C1 segment of cervical spinal cord (tissue), 14 donors: ENCODE results near the gene CHD3.

ENCODE experiments used
- DNase-seq, 14 donors: peaks; one replicate each; lab custom pipeline; 2025; lab: John Stamatoyannopoulos, UW

Gene CHD3

DNA sequence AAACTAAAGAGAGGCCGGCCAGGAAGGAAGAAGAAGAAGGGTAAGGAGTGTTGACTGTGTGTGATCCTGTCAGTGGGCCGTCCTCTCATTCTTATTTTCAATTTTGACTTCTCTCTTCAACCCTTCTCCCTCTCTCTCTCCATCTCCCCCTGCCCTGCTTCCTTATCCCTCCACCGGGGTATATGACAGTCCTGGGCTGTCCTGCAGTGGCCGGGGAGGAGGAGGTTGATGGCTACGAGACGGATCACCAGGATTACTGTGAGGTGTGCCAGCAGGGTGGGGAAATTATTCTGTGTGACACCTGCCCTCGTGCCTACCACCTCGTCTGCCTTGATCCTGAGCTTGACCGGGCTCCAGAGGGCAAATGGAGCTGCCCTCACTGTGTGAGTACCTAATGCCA is 5.6 kb downstream of the CHD3 start:
- DNase-seq = no peak

DNA sequence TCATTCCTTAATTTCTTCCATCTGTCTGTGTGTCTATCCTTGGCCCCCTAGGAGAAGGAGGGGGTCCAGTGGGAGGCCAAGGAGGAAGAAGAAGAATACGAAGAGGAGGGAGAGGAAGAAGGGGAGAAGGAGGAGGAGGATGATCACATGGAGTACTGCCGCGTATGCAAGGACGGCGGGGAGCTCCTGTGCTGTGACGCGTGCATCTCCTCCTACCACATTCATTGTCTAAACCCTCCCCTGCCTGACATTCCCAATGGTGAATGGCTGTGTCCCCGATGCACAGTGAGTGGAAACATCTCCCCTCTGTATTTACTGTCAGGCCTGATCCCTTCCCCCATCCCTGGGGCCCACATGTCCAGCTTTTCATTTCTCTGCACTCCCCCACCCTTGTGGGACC is 6.3 kb downstream of the CHD3 start:
- DNase-seq = no peak

DNA sequence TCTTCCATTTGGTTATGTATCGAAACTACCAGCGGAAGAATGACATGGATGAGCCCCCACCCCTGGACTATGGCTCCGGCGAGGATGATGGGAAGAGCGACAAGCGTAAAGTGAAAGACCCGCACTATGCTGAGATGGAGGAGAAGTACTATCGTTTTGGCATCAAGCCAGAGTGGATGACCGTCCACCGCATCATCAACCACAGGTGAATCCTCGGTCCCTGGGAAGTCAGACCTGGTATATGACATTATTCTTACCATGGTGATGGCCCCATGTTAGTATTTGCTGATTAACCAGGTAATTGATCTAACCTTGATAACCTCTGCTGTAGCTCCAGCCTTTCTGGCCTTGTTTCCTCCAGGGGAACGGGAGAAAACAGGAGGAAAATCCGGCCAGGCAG is 8.5 kb downstream of the CHD3 start:
- DNase-seq = no peak

DNA sequence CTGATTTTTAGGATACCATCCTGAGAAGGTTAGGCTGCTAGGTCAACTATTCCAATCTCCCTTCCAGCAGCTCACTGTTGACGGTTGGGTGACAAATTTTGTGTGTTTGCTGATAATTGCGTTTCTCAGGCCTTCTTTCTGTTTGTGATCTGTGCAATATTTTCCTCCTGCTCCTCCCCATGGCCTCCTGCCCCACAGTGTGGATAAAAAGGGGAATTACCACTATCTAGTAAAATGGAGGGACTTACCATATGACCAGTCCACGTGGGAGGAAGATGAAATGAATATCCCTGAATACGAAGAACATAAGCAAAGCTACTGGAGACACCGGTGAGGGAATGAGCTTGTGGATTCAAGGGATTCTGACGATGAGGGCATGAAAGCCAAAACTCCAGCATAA is 9.2 kb downstream of the CHD3 start:
- DNase-seq = peak in 2 of 14 donors; percentile 13 to 24

DNA sequence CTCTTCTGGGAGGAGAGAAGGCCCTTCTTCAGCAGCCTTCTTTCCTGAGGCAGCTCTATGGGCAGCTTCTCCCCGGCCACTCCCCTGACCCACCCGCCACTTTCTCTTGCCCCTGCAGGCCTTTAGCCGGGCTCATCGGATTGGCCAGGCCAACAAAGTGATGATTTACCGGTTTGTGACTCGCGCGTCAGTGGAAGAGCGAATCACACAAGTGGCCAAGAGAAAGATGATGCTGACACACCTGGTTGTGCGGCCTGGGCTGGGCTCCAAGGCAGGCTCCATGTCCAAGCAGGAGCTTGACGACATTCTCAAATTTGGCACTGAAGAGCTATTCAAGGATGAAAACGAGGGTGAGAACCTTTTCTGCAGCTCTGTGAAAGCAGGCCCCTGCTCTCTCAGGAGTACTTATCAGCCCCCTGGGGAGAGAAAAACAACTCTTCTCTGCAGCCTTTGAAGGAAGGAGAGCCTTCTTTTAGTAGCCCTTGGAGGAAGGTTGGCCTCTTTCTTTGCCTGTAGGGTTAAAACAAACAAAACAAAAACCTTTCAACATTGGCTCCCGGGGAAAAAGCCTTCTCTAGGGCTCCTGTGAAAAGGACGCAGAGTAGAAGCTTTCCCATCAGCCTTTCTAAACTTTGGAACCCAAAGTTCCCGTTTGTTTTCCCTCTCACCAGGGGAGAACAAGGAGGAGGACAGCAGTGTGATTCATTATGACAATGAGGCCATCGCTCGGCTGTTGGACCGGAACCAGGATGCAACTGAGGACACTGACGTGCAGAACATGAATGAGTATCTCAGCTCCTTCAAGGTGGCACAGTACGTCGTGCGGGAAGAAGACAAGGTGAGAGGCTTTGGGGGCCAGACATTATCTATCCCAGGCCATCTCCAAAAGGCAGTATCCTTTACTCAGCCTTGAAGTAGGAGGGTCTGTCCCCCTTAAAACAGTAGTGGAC is 14.8 kb downstream of the CHD3 start:
- no peak for DNase-seq

DNA sequence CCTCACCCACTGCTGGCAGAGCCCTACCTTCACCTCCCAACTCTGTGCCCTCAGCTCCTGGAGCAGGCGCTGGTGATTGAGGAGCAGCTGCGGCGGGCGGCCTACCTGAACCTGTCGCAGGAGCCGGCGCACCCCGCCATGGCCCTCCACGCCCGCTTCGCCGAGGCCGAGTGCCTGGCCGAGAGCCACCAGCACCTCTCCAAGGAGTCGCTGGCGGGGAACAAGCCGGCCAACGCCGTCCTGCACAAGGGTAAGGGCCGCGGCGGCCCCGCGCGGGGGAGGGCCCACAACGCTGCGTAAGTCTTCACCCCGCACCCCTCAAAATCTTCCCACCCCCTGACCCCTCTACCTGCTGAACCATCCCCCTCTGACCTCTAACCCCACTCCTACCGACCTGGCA is 20.5 kb downstream of the CHD3 start:
- DNase-seq = no peak

DNA sequence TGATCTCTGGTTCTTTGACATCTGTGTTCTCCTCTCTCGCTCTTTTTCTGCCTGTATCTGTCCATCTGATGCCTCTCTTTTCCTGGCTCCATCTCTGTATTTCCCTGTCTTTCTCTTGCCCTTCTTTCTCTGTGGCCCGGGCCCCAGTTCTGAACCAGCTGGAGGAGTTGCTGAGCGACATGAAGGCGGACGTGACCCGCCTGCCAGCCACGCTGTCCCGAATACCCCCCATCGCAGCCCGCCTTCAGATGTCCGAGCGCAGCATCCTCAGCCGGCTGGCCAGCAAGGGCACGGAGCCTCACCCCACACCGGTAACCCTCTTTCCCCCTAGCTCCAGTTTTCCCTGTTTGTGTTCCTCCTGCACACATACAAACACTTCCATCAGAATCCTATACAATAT is 21.7 kb downstream of the CHD3 start:
- no peak for DNase-seq

DNA sequence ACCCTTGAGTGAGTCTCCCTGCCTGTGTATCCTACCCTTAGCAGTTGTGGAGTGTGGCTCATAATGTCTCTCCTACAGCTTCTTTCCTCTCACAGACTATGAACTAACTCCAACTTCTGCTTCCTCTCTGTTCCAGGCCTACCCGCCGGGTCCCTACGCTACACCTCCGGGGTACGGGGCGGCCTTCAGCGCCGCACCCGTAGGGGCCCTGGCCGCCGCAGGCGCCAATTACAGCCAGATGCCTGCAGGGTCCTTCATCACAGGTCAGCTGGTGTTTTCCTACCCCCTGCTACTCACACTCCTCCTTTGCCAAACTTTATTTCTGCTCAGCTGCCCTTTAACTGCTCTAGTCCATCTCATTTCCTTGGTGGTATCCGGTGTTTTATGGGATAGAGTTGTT is 22.1 kb downstream of the CHD3 start:
- no peak for DNase-seq

DNA sequence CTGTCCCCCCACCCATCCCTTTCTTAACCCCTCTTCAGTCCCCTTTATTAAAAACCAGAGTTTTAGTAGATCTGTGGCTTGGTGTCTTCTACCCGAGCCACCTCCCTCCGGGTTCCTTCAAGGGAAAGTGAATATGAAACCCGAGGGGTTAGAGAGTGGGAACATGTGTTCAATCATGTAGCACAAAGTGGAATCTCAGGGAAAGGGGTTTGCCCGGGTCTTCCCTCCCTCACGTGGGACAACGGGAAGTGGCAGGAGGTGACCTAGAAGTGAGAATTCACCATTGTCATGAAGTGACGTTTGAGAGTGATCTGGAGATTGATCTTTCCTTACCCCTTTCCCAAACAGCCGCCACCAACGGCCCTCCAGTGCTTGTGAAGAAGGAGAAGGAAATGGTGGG is 22.5 kb downstream of the CHD3 start:
- no peak for DNase-seq

DNA sequence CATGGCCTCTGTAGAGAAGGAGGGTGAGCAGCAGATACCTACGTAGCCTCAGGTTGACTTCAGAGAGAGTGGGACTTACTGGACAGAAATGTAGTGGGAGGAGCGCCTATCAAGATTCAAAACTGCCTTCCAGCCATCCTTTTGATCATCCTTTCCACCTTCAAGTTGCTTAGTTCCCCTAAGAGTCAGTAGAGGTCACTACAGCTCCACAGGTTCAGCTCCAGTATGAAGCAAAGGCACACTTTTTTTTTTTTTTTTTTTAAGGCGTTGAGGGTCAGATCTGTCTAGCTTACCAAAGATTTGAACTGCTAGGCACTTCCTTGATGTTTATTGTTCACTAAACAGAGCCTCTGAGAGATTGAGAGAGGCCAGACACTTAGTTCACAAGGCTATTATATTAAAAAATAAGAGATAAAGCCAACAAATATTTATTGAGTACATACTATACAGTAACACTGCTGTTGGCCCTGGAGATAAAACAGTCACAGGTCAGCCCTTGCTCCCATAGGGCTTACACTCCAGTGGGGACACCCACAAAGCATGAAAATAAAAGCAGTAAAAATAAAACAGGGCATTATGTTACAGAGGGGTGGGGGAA is 24.4 kb downstream of the CHD3 start:
- DNase-seq = peak in 3 of 14 donors; percentile 5 to 9 (median 6)

DNA sequence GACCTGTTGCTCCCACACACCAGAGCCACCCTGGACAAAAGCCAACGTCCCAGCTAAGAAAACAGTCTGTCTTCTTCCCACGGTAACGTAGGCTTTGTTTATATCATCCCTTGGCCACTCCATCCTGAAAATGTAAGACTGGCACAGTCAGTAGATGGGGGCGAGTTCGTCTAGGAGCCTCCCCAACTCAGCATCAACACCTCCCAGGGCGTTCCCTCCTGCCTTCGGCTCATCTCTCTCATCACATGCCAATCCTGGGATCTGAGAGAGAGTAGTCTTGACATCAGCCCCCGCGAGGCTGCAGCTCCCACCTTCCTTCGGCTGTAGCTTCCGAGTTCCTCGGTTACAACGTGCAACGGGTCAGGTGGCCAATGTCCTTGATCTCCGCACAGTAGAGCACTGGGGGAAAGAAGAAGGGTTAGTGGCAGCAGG is 26.6 kb downstream of the CHD3 start:
- no peak for DNase-seq

DNA sequence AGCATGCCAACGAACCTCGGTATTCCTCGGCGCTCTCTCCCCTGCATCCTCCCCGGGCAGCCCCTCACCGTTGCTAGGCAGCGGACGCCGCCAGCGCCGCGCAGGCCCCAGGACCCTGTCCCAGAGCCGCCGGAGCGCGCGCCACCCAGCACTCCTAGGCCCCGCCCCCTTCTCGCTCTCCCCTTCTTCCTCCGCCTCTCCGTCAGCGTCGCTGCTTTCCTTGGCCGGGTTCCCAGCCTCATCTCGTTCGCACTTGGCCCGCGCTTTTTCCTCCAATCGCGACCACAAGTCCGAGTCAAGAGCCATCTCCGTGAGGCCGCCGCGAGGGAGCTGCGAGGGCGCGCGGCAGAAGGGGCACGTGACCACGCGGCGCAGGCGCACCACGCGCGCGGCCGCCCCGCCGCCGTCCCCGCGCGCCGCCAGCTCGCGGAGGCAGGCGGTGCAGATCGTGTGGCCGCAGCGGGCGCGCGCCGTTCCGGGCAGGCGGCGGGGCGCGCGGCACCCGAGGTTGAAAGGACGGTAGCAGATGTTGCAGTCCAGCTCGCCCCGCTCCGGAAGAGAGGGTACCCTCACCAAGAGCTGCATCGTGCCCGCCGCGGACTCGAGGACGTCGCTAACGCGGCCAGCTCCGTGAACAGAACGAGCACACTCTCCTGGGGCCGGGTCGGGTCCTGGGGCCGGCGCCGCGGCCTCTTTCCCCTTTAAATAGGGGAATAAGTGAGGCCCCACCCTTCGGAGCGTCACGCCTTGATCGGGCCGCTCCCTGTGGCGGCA is 27.2 kb downstream of the CHD3 start, which contains the start of gene RNF227:
RNF227 (minus strand) TSS at position 679 of the 774 bp plus-strand sequence; CDS start at position 585, 94 bp downstream.
- peak; percentile 36 to 87 (median 79) for DNase-seq

DNA sequence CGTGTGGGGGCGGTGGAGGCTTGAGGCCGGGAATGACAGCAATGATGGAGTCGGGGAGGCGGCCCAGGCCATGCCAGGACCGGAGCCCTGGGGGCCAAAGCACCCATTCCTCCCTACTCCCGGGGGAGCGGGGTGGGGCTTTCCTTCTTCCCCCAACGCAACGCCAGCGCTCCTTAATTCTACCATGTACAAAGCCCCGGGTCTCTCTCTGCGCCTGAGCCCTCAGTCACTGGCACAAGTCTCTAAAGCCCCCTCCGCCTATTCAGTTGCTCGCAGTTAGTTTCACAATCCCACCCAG is 27.7 kb downstream of the CHD3 start:
- DNase-seq = peak in 1 of 14 donors; percentile 59

DNA sequence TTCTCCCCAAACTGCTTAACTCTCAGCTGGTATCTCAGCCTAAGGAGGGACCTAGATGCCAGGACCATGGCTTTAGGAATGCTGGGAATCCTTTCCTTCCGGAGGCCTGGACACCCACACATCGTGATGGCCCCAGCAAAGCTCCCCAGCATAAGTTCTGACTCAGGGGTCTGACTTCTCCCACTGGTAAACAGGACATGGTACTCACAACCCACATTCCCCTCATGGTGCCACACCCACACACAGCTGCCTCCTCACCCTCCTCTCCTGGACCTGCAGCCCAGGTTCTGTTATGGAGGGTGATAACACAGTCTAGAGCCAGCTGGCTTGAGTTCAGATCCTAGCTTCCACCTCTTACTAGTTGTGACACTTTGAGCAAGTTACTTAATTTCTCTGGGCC is 28.2 kb downstream of the CHD3 start:
- DNase-seq = no peak

DNA sequence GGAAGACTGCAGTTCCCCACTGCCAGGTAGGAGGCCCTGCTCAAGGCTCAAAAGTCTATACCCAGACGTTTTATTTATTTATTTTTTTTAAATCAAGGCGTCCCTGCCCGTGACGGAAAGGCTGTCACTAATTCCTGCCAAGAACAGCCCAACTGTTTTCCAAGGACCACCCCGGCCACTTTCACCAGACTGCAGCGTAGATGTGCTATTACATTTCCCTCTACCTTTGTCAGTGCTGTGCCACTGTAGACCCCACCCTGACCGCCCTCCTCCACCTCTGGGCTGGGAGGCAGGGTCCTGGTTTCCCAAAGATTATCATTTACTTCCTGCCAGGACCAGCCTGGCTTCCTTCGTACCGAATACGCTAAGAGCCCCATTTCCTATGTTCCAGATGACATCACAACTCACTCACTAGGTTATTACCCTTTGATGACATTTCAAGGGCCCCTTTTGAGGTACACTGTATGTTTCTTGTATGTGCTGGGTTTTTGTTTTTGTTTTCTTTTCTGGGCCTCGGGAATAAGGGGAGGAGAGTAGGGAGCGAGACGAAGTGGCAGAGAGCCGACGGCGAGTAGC is 33.8 kb downstream of the CHD3 start:
- peak in 1 of 14 donors; percentile 5 for DNase-seq

DNA sequence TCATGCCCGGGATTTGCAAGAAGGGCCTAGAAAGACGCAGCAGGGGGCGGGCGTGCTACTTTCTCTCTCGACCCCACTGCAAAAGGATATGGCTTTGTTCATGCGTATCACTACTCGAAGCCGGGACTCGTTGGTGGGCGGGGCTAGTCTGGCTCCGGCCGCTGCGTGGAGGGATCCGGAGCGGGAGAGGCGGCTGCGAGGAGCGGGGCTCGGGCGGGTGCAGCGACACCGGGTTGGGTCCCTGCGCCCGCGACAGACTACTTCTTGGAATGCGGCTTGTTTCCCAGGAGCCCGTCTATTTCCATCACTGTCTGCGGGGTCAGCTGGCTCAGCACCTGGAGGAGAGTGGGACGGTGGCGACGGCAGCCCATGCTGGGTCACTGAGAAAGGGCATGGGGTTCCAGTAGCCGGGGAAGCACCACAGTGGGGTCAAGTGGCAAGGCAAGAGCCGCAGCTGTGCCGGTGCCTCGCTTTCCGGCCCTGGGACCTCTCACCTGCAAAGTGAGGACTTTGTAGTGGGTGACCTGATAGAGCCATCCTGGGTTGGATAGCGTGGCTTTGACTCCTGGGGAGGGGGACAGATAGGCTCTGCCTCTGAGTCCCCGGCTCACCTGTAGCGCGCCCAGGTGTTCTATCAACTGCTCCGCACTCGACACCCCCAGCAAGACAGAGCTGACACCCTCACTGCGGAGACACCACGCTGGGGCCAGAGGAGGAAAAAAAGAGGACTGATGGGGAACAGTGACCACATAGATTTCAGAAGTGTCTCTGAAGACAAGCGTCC is 34.4 kb downstream of the CHD3 start:
- DNase-seq = peak in 12 of 14 donors; percentile 12 to 68 (median 48)

DNA sequence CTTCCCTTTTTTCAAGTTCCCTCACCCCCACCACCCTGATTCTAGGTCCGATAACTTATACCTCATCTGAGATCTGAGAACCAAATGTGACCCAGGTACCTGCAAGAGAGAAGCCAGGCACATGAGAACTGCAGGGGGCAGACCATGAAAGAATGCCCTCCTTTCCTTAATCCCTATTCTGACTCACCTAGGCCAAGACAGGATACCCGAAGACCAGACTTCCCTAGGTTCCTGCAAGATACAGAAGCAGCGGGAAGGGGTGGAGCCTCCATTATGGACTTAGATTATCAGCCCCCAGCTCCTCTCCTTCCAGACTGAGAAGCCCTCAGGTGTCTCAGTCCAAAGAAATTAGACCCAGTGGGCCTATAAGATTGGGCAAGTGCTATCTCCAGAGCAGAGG is 39.0 kb downstream of the CHD3 start:
- no peak for DNase-seq

DNA sequence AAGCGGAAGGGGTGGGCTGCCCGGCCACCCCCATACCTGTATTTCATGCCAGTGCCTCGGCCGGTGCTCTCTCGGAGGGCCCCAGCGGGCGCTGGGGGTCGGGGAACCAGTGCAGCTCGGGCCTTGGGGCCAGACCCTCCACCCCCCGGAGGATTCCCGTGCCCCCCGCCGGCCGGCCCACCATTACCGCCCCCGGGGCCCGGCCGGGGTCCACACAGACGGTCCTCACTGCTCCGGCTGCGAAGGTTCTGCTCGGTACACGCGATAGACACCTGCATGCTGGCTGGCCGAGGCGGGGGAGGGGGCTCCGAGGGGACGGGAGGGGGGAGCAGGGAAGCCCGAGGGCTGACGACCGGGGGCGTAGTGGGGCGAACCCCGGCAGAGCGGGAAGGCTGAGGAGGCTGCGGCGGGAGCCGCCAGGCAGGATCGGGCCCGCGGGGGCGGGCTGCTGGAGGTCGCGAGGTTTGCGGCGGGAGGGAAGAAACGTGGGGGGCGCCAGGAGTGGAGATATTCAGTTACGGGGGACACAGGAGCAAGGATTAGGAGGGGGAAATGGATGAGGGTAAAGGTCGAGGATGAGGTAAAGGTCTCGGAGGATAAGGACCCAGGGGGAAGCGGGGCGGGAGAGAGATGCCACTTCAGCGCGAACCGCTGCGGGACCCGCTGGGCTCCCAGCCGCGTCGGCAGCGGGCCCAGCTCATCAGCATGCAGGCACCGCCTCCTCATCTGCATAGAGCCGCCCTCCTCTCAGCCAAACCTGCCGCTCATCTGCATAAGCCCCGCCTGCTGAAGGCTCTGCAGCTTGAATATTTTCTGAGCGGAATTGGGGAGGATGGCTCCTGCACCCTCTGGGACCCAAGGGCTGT is 40.8 kb downstream of the CHD3 start, which contains the start of gene KCNAB3:
KCNAB3 (minus strand) TSS at position 699 of the 866 bp plus-strand sequence; CDS start at position 278, 421 bp downstream.
- peak in 6 of 14 donors; percentile 13 to 83 (median 20) for DNase-seq

DNA sequence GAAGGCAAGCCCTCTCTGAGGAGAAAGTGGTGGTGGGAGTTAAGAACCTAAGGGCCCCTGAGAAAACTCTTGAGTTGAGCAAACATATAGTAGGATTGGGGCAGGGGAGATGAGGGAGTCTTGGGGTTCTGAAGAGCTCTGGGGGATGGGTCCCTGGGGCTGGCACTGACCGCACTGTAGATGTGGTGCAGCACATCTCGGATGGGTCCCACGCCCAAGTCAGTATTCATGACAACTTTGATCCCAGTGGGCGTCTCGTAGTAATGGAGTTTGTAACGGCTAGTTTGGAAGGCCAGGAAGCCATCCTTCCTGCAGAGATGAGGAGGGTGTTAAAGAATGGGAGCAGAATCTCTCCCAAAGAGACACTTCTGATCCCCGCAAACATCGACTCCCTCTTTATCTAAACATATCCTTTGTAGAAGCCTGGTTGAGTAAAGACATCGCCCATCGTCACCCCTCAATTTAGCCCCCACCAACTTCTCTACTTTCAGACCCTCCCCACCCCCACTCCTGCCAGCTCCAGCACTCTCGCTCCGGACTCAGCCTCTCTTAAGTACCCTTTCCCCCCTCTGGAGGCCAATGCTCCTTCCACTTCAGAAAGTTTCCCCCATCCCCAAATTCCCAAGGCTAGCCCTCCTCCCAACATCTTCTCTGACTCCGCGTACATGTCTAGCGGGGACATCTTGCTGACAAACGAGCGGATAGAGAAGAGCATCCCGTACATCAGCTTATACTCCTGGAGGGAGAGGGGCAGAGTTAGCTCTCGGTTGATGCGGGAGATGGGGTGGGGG is 42.4 kb downstream of the CHD3 start:
- no peak for DNase-seq
